ENCODE results near the gene SLITRK5.

The SLITRK5 gene

GRCh38 chr13:87712012-87712411 is 40.8 kb downstream of the SLITRK5 start:
- no peak for DNase-seq
